NOMO-1 (cell line): Measurements from ENCODE around the gene TMEM42.

Experiments
- DNase-seq, 2 experiments: peaks; one replicate each; lab custom pipeline; 2025; ENCODE audit not compliant: unreplicated experiment in 2 of 2; lab: John Stamatoyannopoulos, UW

The TMEM42 gene

DNA sequence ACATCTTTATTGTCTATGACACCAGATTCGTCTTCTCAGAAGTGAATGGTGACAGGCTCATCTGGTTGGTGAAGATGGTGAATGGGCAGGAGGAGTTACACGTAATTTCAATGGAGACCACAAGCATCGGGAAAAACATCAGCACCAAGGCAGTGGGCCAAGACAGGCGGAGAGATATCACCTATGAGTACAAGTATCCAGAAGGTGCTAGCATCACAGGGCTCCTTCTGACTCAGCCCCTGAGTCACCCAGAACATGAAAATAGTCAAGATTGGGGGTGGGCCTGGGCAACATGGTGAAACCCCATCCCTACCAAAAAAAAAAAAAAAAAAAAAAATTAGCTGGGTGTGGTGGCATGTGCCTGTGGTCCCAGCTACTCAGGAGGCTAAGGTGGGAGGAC lies 45.3 kb downstream of the TMEM42 start:
- no peak for DNase-seq

- DNase-seq = no peak
Measured at GRCh38 chr3:44907612-44908011, 45.9 kb downstream of the TMEM42 start.

DNA sequence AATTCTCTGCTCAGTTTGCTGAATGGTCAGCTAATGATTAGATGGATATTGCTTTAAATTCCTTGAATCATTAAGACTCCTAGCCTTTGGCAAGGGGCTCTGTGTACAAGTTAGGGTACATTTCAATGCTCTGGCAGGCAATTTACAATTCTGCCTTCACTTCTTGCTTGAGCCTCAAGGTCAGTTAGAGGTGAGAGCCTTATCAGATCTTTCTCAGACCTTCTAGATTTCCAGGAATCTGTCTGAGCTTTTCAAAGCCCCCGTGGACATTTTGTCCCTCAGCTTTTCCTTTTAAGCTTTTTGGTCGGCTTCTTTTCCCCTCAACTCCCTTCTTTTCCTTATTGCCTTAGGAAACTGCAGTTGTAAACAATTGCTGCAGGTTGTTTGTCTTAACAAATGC lies 47.4 kb downstream of the TMEM42 start:
- no peak for DNase-seq

GRCh38 chr3:44910693-44911092 lies 49.0 kb downstream of the TMEM42 start:
- DNase-seq = no peak

DNA sequence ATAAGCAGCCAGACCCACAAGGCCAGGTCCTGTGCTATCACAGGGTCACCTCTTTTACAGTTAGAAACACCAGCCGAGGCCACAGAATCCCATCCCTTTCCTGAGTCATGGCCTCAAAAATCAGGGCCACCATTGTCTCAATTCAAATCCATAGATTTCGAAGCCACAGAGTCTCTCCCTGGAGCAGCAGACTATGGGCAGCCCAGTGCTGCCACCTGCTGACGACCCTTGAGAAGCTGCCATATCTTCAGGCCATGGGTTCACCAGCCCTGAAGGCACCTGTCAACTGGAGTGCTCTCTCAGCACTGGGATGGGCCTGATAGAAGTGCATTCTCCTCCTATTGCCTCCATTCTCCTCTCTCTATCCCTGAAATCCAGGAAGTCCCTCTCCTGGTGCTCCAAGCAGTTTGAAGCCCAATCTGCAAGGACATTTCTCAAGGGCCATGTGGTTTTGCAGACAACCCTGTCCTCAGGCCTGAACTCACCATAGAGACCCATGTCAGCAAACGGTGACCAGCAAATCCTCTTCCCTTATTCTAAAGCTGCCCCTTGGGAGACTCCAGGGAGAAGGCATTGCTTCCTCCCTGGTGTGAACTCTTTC lies 52.3 kb downstream of the TMEM42 start:
- peak; percentile 12 to 52 for DNase-seq

DNA sequence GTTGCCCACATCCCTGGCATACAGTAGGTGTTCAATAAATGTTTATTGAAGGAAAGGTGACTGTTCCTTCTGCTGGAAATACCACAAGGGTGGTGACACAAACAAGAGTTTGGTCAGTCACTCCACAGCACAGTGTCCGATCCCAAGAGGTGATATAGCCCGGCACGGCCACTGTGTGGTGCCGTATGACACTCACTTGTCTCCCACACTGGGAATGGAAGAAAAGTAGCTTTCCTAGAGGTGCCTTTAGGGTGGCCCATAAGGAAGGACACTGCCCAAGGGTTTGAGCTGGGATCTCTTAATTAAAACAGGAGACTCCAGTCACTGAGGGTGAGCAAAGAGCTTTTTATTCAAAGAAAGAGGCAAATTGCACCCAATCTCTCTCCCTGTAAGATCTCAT lies 53.2 kb downstream of the TMEM42 start:
- DNase-seq = no peak
